Common myeloid progenitor, CD34-positive (primary cell): Measurements from ENCODE around the gene DCN.

ENCODE experiments used
- CTCF ChIA-PET: fragments of 350-600 bp; sonication (Branson Sonifier 250); formaldehyde crosslinking; loops from one replicate; lab custom pipeline; 2021; ENCODE audit warnings: antibody characterized with exemption; lab: Charles Lee
- POLR2A ChIA-PET: fragments of 350-600 bp; sonication (Branson Sonifier 250); formaldehyde crosslinking; loops from one replicate; lab custom pipeline; 2021; ENCODE audit warnings: antibody characterized with exemption; lab: Charles Lee
- DNase-seq, 3 donors: peaks; one replicate each; pipeline versions ENCODE4 v3.0.0 to v3.0.0-alpha.2; 2013
- H3K27ac ChIP-seq, 2 experiments: 1 replicate in 1 of 2; 2 replicates in 1 of 2; pipeline ENCODE4 v1.7.0; 2013; ENCODE audit warnings: inconsistent platforms in 2 of 2, low read length in 2 of 2, mild to moderate bottlenecking in 2 of 2, low read depth in 1 of 2, moderate library complexity in 1 of 2; ENCODE audit not compliant: severe bottlenecking in 2 of 2, insufficient read depth in 1 of 2, poor library complexity in 1 of 2
- H3K27me3 ChIP-seq, 5 experiments: replicated peaks in 2 of 5; 1 replicate in 3 of 5; 2 replicates in 2 of 5; pipeline versions ENCODE4 v1.6.1 to v1.7.0; 2013; ENCODE audit warnings: low read length in 4 of 5, mild to moderate bottlenecking in 2 of 5, moderate library complexity in 2 of 5, inconsistent platforms in 1 of 5; ENCODE audit not compliant: insufficient read depth in 5 of 5, control insufficient read depth in 4 of 5
- H3K36me3 ChIP-seq, 4 experiments: 1 replicate in 2 of 4; 2 replicates in 2 of 4; pipeline versions ENCODE4 v1.6.1 to v1.7.0; 2013; ENCODE audit warnings: low read length in 3 of 4, control low read depth in 1 of 4, mild to moderate bottlenecking in 1 of 4; ENCODE audit not compliant: control insufficient read depth in 4 of 4, insufficient read depth in 4 of 4
- H3K4me1 ChIP-seq, 4 experiments: 1 replicate in 3 of 4; 2 replicates in 1 of 4; pipeline versions ENCODE4 v1.6.1 to v1.7.1; 2013; ENCODE audit warnings: low read length in 3 of 4, mild to moderate bottlenecking in 3 of 4, control low read depth in 1 of 4, inconsistent platforms in 1 of 4, moderate library complexity in 1 of 4; ENCODE audit not compliant: control insufficient read depth in 4 of 4, insufficient read depth in 4 of 4; ENCODE audit errors: control extremely low read depth in 1 of 4
- H3K4me3 ChIP-seq, 7 experiments: 1 replicate in 4 of 7; 2 replicates in 3 of 7; pipeline versions ENCODE4 v1.5.1 to v1.7.0; 2013; ENCODE audit warnings: mild to moderate bottlenecking in 7 of 7, low read length in 6 of 7, moderate library complexity in 6 of 7, inconsistent platforms in 2 of 7, low read depth in 2 of 7, control low read depth in 1 of 7; ENCODE audit not compliant: insufficient read depth in 4 of 7, control insufficient read depth in 1 of 7; ENCODE audit errors: extremely low read depth in 1 of 7
- H3K9me3 ChIP-seq, 5 experiments: 1 replicate in 4 of 5; 2 replicates in 1 of 5; pipeline versions ENCODE4 v1.6.1 to v1.7.1; 2013; ENCODE audit warnings: low read length in 4 of 5, mild to moderate bottlenecking in 2 of 5, inconsistent platforms in 1 of 5, low read depth in 1 of 5, moderate library complexity in 1 of 5; ENCODE audit not compliant: control insufficient read depth in 4 of 5, insufficient read depth in 2 of 5; ENCODE audit errors: control extremely low read depth in 1 of 5
- WGBS: methylation state at CpG from one replicate; pipeline ENCODE4 v1.1.5; 2013; ENCODE audit not compliant: insufficient coverage; 5-methylcytosine and 5-hydroxymethylcytosine counted together

DCN gene

DNA sequence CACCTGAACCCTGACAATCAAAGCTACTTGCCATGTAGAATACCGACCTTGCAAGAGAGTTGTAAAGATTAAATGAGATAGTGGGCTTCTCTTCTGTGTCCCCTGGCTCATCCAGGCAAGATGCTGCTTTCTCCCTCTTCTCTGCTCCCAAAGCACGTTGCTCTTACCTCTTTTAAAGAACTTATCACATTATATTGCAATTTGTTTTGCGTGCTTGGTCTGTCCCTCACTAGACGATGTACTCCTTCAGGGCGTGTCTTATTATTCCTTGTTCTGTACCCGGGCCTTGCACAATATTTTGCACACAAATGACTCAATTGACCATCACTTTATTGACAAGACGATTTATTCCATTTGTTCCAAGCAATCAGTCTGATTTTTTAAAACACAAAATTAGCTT is 3.3 kb downstream of the DCN start:
- Histone ChIP-seq H3K4me1 (peaks cover 0 to 2% (median 0%) of the 10 kb centered on the region in 4 experiments), H3K9me3 (no peaks in the 10 kb centered on the region), H3K36me3 (no peaks in the 10 kb centered on the region), H3K27me3 (peaks cover 0 to 2% (median 0%) of the 10 kb centered on the region in 5 experiments), H3K4me3 (no peak overlapping the region), H3K27ac (no peak overlapping the region)
- DNase-seq, result no peak
- WGBS, result 98% methylated on average over 5 of the region's 7 CpGs
- POLR2A ChIA-PET, result no interaction called here
- CTCF ChIA-PET, result interaction anchor here (0.9 to 1.3 kb wide), 3 partner anchors 10 to 201 kb away, joined by 3 to 4 read pairs (median 3); no protein-coding TSS in a partner anchor

GRCh38 chr12:91178781-91179180 is 3.8 kb downstream of the DCN start:
- Histone ChIP-seq H3K4me1 (peaks cover 0 to 2% (median 0%) of the 10 kb centered on the region in 4 experiments), H3K36me3 (no peaks in the 10 kb centered on the region), H3K27ac (no peak overlapping the region), H3K9me3 (no peaks in the 10 kb centered on the region), H3K27me3 (peaks cover 0 to 2% (median 0%) of the 10 kb centered on the region in 5 experiments), H3K4me3 (no peak overlapping the region)
- ChIA-PET POLR2A (no interaction called here), CTCF (interaction anchor here (0.9 to 1.9 kb wide), 4 partner anchors 9 to 201 kb away, joined by 3 to 5 read pairs (median 4); no protein-coding TSS in a partner anchor)
- WGBS, result 80% methylated on average over 1 of the region's 1 CpG
- no peak for DNase-seq

GRCh38 chr12:91178139-91178561 is 4.5 kb downstream of the DCN start:
- peaks cover 0 to 2% (median 0%) of the 10 kb centered on the region in 4 experiments for H3K4me1 ChIP-seq
- ChIA-PET POLR2A (no interaction called here), CTCF (interaction anchor here (1.3 to 1.9 kb wide), 2 partner anchors 9 to 177 kb away, joined by 3 to 5 read pairs; no protein-coding TSS in a partner anchor)
- peak; percentile 0 to 14 (median 5) for DNase-seq
- 80% methylated on average over 5 of the region's 7 CpGs for WGBS
- H3K27ac ChIP-seq, result no peak overlapping the region
- H3K27me3 ChIP-seq, result peaks cover 0 to 2% (median 0%) of the 10 kb centered on the region in 5 experiments
- H3K9me3 ChIP-seq, result no peaks in the 10 kb centered on the region
- H3K36me3 ChIP-seq, result no peaks in the 10 kb centered on the region
- H3K4me3 ChIP-seq, result peak overlapping the region in 1 of 7 experiments; percentile 48

GRCh38 chr12:91177381-91177780 is 5.2 kb downstream of the DCN start:
- Histone ChIP-seq H3K36me3 (no peaks in the 10 kb centered on the region), H3K4me1 (peaks cover 0 to 2% (median 0%) of the 10 kb centered on the region in 4 experiments), H3K27me3 (peaks cover 0 to 2% (median 0%) of the 10 kb centered on the region in 5 experiments), H3K4me3 (no peak overlapping the region), H3K9me3 (no peaks in the 10 kb centered on the region), H3K27ac (no peak overlapping the region)
- ChIA-PET CTCF (interaction anchor here (1.9 kb wide), 1 partner anchor 178 kb away, joined by 5 read pairs; no protein-coding TSS in a partner anchor), POLR2A (no interaction called here)
- no peak for DNase-seq
- WGBS, result no CpG with 5 or more reads among the region's 1 CpG

DNA sequence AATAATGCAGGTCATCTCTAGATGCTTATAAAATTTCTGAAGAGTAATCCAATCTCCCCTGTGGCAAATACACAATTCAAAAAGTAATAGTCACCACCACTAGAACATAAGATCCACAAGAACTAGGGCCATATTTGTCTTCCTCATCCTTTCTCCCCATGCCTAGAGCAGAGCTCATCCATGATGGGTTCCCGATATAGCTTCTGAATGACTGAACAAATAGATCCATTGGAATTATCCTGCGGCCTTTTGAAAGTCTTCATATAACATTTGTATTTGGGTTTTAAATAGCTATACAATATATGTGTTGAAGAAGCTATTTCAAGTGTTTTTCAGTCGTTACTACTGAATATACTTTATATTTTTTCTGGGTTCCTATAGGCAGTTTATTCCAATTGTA is 5.7 kb downstream of the DCN start:
- no peak overlapping the region for H3K27ac ChIP-seq
- peaks cover 0 to 2% (median 0%) of the 10 kb centered on the region in 5 experiments for H3K27me3 ChIP-seq
- DNase-seq, result no peak
- CTCF ChIA-PET, result interaction anchor here (1.9 kb wide), 1 partner anchor 178 kb away, joined by 5 read pairs; no protein-coding TSS in a partner anchor
- WGBS, result no CpG with 5 or more reads among the region's 3 CpGs
- no peaks in the 10 kb centered on the region for H3K36me3 ChIP-seq
- peaks cover 0 to 2% (median 0%) of the 10 kb centered on the region in 4 experiments for H3K4me1 ChIP-seq
- no peaks in the 10 kb centered on the region for H3K9me3 ChIP-seq
- POLR2A ChIA-PET, result no interaction called here
- no peak overlapping the region for H3K4me3 ChIP-seq

DNA sequence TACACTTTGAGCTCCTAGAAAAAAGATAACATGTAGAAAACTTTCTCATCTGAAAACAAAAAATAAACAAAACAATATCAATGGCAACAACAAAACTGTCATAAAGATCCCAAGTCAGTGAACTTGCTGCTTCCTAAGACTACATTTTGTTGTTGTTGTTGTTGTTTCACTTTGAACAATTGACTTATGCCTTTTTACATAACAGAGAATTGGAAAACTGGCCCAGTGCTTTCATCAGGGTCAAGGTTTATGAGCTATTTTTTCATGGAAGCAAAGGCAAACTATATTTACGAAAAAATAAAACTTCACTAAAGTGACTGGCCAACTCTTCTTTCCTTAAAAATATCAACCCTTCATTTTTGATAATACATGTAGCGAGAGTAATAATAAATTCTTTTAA is 6.3 kb downstream of the DCN start:
- CTCF ChIA-PET, result interaction anchor here (1.3 to 1.6 kb wide), 2 partner anchors 149 to 180 kb away, joined by 4 to 5 read pairs; no protein-coding TSS in a partner anchor
- POLR2A ChIA-PET, result no interaction called here

DNA sequence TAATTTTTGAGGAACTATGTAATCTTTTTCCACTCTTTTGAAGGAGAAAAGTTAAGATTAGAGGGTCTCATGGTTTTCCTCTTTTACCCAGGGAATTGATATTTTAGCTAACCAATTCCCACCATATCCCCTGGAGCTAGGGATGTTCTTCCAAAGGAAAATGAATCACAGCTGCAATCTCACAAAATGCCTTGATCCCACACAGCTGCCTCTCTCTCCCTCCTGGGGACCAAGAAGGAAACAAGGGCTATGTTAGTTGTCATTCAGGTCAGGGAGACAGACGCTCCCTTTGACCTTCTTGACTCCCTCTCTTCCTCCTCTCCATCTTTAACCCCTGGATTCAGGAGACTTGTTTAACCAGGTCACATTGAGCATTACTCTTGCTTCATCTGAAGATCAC is 9.5 kb downstream of the DCN start:
- H3K27ac ChIP-seq, result no peak overlapping the region
- H3K36me3 ChIP-seq, result no peaks in the 10 kb centered on the region
- ChIA-PET POLR2A (no interaction called here), CTCF (no interaction called here)
- H3K27me3 ChIP-seq, result peaks cover 0 to 2% (median 0%) of the 10 kb centered on the region in 5 experiments
- WGBS, result 100% methylated on average over 1 of the region's 1 CpG
- H3K9me3 ChIP-seq, result no peaks in the 10 kb centered on the region
- no peaks in the 10 kb centered on the region for H3K4me1 ChIP-seq
- DNase-seq, result no peak
- H3K4me3 ChIP-seq, result no peak overlapping the region

More for the DNA sequence above, 6.3 kb downstream of the DCN start:
- DNase-seq, result no peak
- Histone ChIP-seq H3K9me3 (no peaks in the 10 kb centered on the region), H3K4me3 (no peak overlapping the region), H3K27me3 (peaks cover 0 to 2% (median 0%) of the 10 kb centered on the region in 5 experiments), H3K4me1 (peaks cover 0 to 2% (median 0%) of the 10 kb centered on the region in 4 experiments), H3K36me3 (no peaks in the 10 kb centered on the region), H3K27ac (no peak overlapping the region)
- 100% methylated on average over 1 of the region's 2 CpGs for WGBS
